COLO668 (cell line): ENCODE data around the gene HSF4.

Source experiments
- DNase-seq: peaks from one replicate; lab custom pipeline; 2025; ENCODE audit not compliant: unreplicated experiment; lab: John Stamatoyannopoulos, UW

HSF4 gene

GRCh38 chr16:67165121-67166078, 855 bp downstream of the HSF4 start:
- no peak for DNase-seq

- no peak for DNase-seq
Measured at GRCh38 chr16:67166110-67166547, 1.6 kb downstream of the HSF4 start.

- DNase-seq: no peak
Measured at GRCh38 chr16:67166598-67167168, 2.1 kb downstream of the HSF4 start.

GRCh38 chr16:67167588-67167987, 3.0 kb downstream of the HSF4 start:
- DNase-seq: no peak

- DNase-seq: no peak
Measured at GRCh38 chr16:67169011-67169451, 4.5 kb downstream of the HSF4 start.

- DNase-seq: peak; percentile 53
Measured at GRCh38 chr16:67169642-67170167, 5.2 kb downstream of the HSF4 start.

- peak; percentile 85 for DNase-seq
Measured at GRCh38 chr16:67170168-67170948, 5.8 kb downstream of the HSF4 start, which contains the start of gene NOL3. Gene NOL3 (plus strand): TSS chr16:67170538.

GRCh38 chr16:67170949-67171649, 6.6 kb downstream of the HSF4 start:
- DNase-seq: peak; percentile 28

GRCh38 chr16:67173323-67173722, 8.8 kb downstream of the HSF4 start:
- no peak for DNase-seq

- DNase-seq: peak; percentile 92
Measured at GRCh38 chr16:67173808-67174705, 9.5 kb downstream of the HSF4 start.

- no peak for DNase-seq
Measured at GRCh38 chr16:67174706-67175231, 10.2 kb downstream of the HSF4 start.

GRCh38 chr16:67176662-67177061, 12.1 kb downstream of the HSF4 start:
- peak; percentile 43 for DNase-seq

- DNase-seq: peak; percentile 97
Measured at GRCh38 chr16:67177743-67178699, 13.5 kb downstream of the HSF4 start.

- DNase-seq: peak; percentile 24
Measured at GRCh38 chr16:67179421-67180080, 15.0 kb downstream of the HSF4 start.

GRCh38 chr16:67180166-67180565, 15.6 kb downstream of the HSF4 start:
- no peak for DNase-seq

- no peak for DNase-seq
Measured at GRCh38 chr16:67181346-67181745, 16.8 kb downstream of the HSF4 start.

- DNase-seq: no peak
Measured at GRCh38 chr16:67182288-67182687, 17.7 kb downstream of the HSF4 start.

GRCh38 chr16:67183284-67183626, 18.7 kb downstream of the HSF4 start:
- no peak for DNase-seq
